GM23338 (cell line): ENCODE results near the gene GFOD1. TPM values are rescaled to one million over a fixed set of nuclear protein-coding genes. Genes with fewer than 3 reads are reported as not detected.

Experiments
- ATAC-seq: fragments of 200-7000 bp; cut with Tn5 transposase; 3 replicates; pipeline ENCODE4 v1.9.1; 2020
- DNase-seq: peaks from one replicate; pipeline ENCODE4 v3.0.0-alpha.2; 2015; ENCODE audit warnings: low spot score
- H2AFZ ChIP-seq: fragments of 200-600 bp; sonication (generic); 2 replicates; pipeline ENCODE4 v1.8.0; 2016; ENCODE audit warnings: antibody characterized with exemption, mild to moderate bottlenecking, moderate library complexity
- H3F3A ChIP-seq: fragments of 200-600 bp; sonication (generic); replicated peaks from 2 replicates; pipeline ENCODE4 v1.8.0; 2017; ENCODE audit warnings: antibody characterized with exemption, mixed run types, low read depth
- H3K27ac ChIP-seq: fragments of 200-600 bp; sonication (generic); 2 replicates; pipeline ENCODE4 v1.6.1; 2016; ENCODE audit warnings: low read depth
- H3K27me3 ChIP-seq: fragments of 200-600 bp; sonication (generic); 2 replicates; pipeline ENCODE4 v1.8.0; 2016; ENCODE audit warnings: mild to moderate bottlenecking, mixed run types, moderate library complexity; ENCODE audit not compliant: insufficient read depth
- H3K36me3 ChIP-seq: fragments of 200-600 bp; sonication (generic); 2 replicates; pipeline ENCODE4 v1.8.0; 2016; ENCODE audit warnings: mild to moderate bottlenecking; ENCODE audit not compliant: insufficient read depth
- H3K4me1 ChIP-seq: fragments of 200-600 bp; sonication (generic); 2 replicates; pipeline ENCODE4 v1.8.0; 2016; ENCODE audit warnings: mild to moderate bottlenecking, moderate library complexity; ENCODE audit not compliant: insufficient read depth
- H3K4me2 ChIP-seq: fragments of 200-600 bp; sonication (generic); 2 replicates; pipeline ENCODE4 v1.7.1; 2017; ENCODE audit warnings: mixed run types
- H3K4me3 ChIP-seq: fragments of 200-600 bp; sonication (generic); 2 replicates; pipeline ENCODE4 v1.6.1; 2016; ENCODE audit warnings: mixed run types
- H3K79me2 ChIP-seq: fragments of 200-600 bp; sonication (generic); replicated peaks from 2 replicates; pipeline ENCODE4 v1.8.0; 2017; ENCODE audit warnings: mild to moderate bottlenecking; ENCODE audit not compliant: insufficient read depth
- H3K9me2 ChIP-seq: fragments of 200-600 bp; sonication (generic); 2 replicates; pipeline ENCODE4 v1.8.0; 2017; ENCODE audit not compliant: insufficient read depth
- H4K20me1 ChIP-seq: fragments of 200-600 bp; sonication (generic); replicated peaks from 2 replicates; pipeline ENCODE4 v1.8.0; 2017; ENCODE audit warnings: mild to moderate bottlenecking; ENCODE audit not compliant: insufficient read depth
- H3K27ac Mint-ChIP-seq: 2 replicates; pipeline ENCODE4 v1.8.0; 2020; ENCODE audit warnings: inconsistent platforms, mild to moderate bottlenecking, moderate library complexity, mixed read lengths
- H3K27me3 Mint-ChIP-seq: 3 replicates; pipeline ENCODE4 v1.8.0; 2022; ENCODE audit warnings: low read depth, mild to moderate bottlenecking, moderate library complexity, mixed read lengths, inconsistent platforms; ENCODE audit not compliant: insufficient read depth, poor library complexity
- H3K36me3 Mint-ChIP-seq: 3 replicates; pipeline ENCODE4 v1.8.0; 2021; ENCODE audit warnings: low read depth, mild to moderate bottlenecking, inconsistent platforms, moderate library complexity, mixed read lengths
- H3K4me1 Mint-ChIP-seq: 3 replicates; pipeline ENCODE4 v1.8.0; 2020; ENCODE audit warnings: mild to moderate bottlenecking, inconsistent platforms, mixed read lengths
- H3K4me3 Mint-ChIP-seq: 3 replicates; pipeline ENCODE4 v1.8.0; 2021; ENCODE audit warnings: moderate library complexity, mild to moderate bottlenecking, inconsistent platforms, mixed read lengths
- H3K9me3 Mint-ChIP-seq: 3 replicates; pipeline ENCODE4 v1.8.0; 2020; ENCODE audit warnings: moderate library complexity, mild to moderate bottlenecking, inconsistent platforms, mixed read lengths
- CREB1 ChIP-seq: fragments of 250-450 bp; sonication (Bioruptor Pico); IDR thresholded peaks from 2 replicates; pipeline ENCODE4 v1.5.0; 2020; ENCODE audit warnings: low read depth, mild to moderate bottlenecking, moderate library complexity
- CTCF ChIP-seq, 2 experiments: fragments of 200-600 bp in 1 of 2; sonication (generic) in 1 of 2; conservative IDR thresholded peaks; 2 replicates each; pipeline versions ENCODE4 v1.5.1 to v1.6.1; 2016 to 2017; ENCODE audit warnings: antibody characterized with exemption in 2 of 2, low read depth in 2 of 2, mild to moderate bottlenecking in 2 of 2, moderate library complexity in 1 of 2
- EZH2 ChIP-seq: fragments of 200-600 bp; sonication (generic); IDR thresholded peaks from one replicate; pipeline ENCODE4 v1.8.0; 2017; ENCODE audit warnings: antibody characterized with exemption, mild to moderate bottlenecking, low read depth; ENCODE audit not compliant: unreplicated experiment
- EZH2phosphoT487 ChIP-seq: fragments of 200-600 bp; sonication (generic); IDR thresholded peaks from one replicate; pipeline ENCODE4 v1.8.1; 2018; ENCODE audit warnings: antibody characterized with exemption; ENCODE audit not compliant: unreplicated experiment
- JUNB ChIP-seq: IDR thresholded peaks from one replicate; pipeline ENCODE4 v1.6.1; 2016; ENCODE audit warnings: antibody characterized with exemption; ENCODE audit not compliant: unreplicated experiment
- NANOG ChIP-seq: IDR thresholded peaks from 2 replicates; pipeline ENCODE4 v1.6.1; 2016; ENCODE audit warnings: antibody characterized with exemption, borderline replicate concordance
- REST ChIP-seq: IDR thresholded peaks from one replicate; pipeline ENCODE4 v1.6.1; 2018; ENCODE audit warnings: antibody characterized with exemption; ENCODE audit not compliant: unreplicated experiment
- STAT1 ChIP-seq: IDR thresholded peaks from one replicate; pipeline ENCODE4 v1.6.1; 2016; ENCODE audit warnings: antibody characterized with exemption; ENCODE audit not compliant: unreplicated experiment
- ZNF462 ChIP-seq: fragments of 250-450 bp; sonication (Bioruptor Pico); IDR thresholded peaks from 2 replicates; pipeline ENCODE4 v1.5.0; 2020; ENCODE audit warnings: mild to moderate bottlenecking, moderate library complexity
- polyA plus RNA-seq: library from polyadenylated mRNA; unstranded; fragments of >200 nt; fragmentation: Nextera tagmentation; extraction: Ambion mirVana; gene quantifications from 2 replicates; pipeline ENCODE4 v1.2.1, GENCODE V29; 2016
- total RNA-seq: library from RNA; depleted of rRNA; stranded (reverse); fragments of >200 nt; shearing (Covaris generic); gene quantifications from 2 replicates; pipeline ENCODE4 v1.2.3, GENCODE V29; 2014

Gene GFOD1
- total and polyA plus RNA-seq, 2 experiments from 2014 or later, result 4.9 to 12.8 TPM

GRCh38 chr6:13318821-13319220 is 168.6 kb downstream of the GFOD1 start:
- TF ChIP-seq EZH2phosphoT487 (no peak), EZH2 (no peak), ZNF462 (CRISPR knock-in tag) (no peak), JUNB (no peak), REST (no peak), CTCF (conservative IDR thresholded peaks at IDR 0.05; ENCODE audit: low read depth in 2 of 2) (no peak), CREB1 (CRISPR knock-in tag) (no peak), NANOG (no peak), STAT1 (no peak)
- no peaks in the 10 kb centered on the region for H3K27me3 Mint-ChIP-seq
- no peak for DNase-seq

More at GRCh38 chr6:13318821-13319220, 168.6 kb downstream of the GFOD1 start:
- no peak overlapping the region for H3K4me2 ChIP-seq
- Mint-ChIP-seq H3K4me1 (no peaks in the 10 kb centered on the region), H3K4me3 (no peak overlapping the region), H3K27ac (no peak overlapping the region), H3K36me3 (peaks cover 80% of the 10 kb centered on the region), H3K9me3 (no peaks in the 10 kb centered on the region)
- no peak overlapping the region for H3K27ac ChIP-seq
- H2AFZ ChIP-seq, result no peak overlapping the region
- no peaks in the 10 kb centered on the region for H4K20me1 ChIP-seq
- no peaks in the 10 kb centered on the region for H3F3A ChIP-seq
- no peaks in the 10 kb centered on the region for H3K27me3 ChIP-seq
- no peaks in the 10 kb centered on the region for H3K79me2 ChIP-seq
- H3K4me1 ChIP-seq, result no peaks in the 10 kb centered on the region
- peaks cover 64% of the 10 kb centered on the region for H3K36me3 ChIP-seq
- H3K9me2 ChIP-seq, result no peaks in the 10 kb centered on the region
- no peak for ATAC-seq
- H3K4me3 ChIP-seq, result no peak overlapping the region
